KMS-11 (cell line): Measurements from ENCODE around the gene HTR2C.

Experiments used
- H2AFZ ChIP-seq: fragments of 200-600 bp; sonication (generic); 2 replicates; pipeline ENCODE4 v1.6.1; 2016; ENCODE audit warnings: antibody characterized with exemption, mixed run types, low read depth
- H3K27ac ChIP-seq: fragments of 200-600 bp; sonication (generic); 2 replicates; pipeline ENCODE4 v1.6.1; 2016; ENCODE audit warnings: mild to moderate bottlenecking, mixed run types
- H3K27me3 ChIP-seq: fragments of 200-600 bp; sonication (generic); 2 replicates; pipeline ENCODE4 v1.6.1; 2017; ENCODE audit warnings: mild to moderate bottlenecking, low read depth, mixed run types, moderate library complexity; ENCODE audit not compliant: insufficient read depth
- H3K36me3 ChIP-seq: fragments of 200-600 bp; sonication (generic); 2 replicates; pipeline ENCODE4 v1.6.1; 2017; ENCODE audit warnings: mild to moderate bottlenecking, mixed run types; ENCODE audit not compliant: insufficient read depth
- H3K4me1 ChIP-seq: fragments of 200-600 bp; sonication (generic); 2 replicates; pipeline ENCODE4 v1.6.1; 2016; ENCODE audit warnings: mild to moderate bottlenecking, low read depth, mixed run types; ENCODE audit not compliant: poor library complexity, severe bottlenecking
- H3K4me2 ChIP-seq: fragments of 200-600 bp; sonication (generic); 2 replicates; pipeline ENCODE4 v1.7.0; 2016; ENCODE audit warnings: mild to moderate bottlenecking, mixed run types
- H3K4me3 ChIP-seq: fragments of 200-600 bp; sonication (generic); IDR thresholded peaks from 2 replicates; pipeline ENCODE4 v1.6.1; 2017; ENCODE audit warnings: low read depth, low read length, mixed read lengths; ENCODE audit not compliant: insufficient read depth
- H3K79me2 ChIP-seq: fragments of 200-600 bp; sonication (generic); 2 replicates; pipeline ENCODE4 v1.6.1; 2016; ENCODE audit warnings: low read depth, mixed run types; ENCODE audit not compliant: insufficient read depth
- H3K9ac ChIP-seq: fragments of 200-600 bp; sonication (generic); 2 replicates; pipeline ENCODE4 v1.6.1; 2016; ENCODE audit warnings: mild to moderate bottlenecking, mixed run types
- H4K20me1 ChIP-seq: fragments of 200-600 bp; sonication (generic); 2 replicates; pipeline ENCODE4 v1.6.1; 2016; ENCODE audit warnings: mild to moderate bottlenecking, mixed run types; ENCODE audit not compliant: insufficient read depth
- TF ChIP-seq, protein P1 (sequence below): fragments of 200-600 bp; sonication (generic); conservative IDR thresholded peaks from 2 replicates; pipeline ENCODE4 v1.6.1; 2017; ENCODE audit warnings: low read depth, mild to moderate bottlenecking, antibody characterized with exemption, low read length, moderate library complexity, mixed read lengths

The HTR2C gene

DNA sequence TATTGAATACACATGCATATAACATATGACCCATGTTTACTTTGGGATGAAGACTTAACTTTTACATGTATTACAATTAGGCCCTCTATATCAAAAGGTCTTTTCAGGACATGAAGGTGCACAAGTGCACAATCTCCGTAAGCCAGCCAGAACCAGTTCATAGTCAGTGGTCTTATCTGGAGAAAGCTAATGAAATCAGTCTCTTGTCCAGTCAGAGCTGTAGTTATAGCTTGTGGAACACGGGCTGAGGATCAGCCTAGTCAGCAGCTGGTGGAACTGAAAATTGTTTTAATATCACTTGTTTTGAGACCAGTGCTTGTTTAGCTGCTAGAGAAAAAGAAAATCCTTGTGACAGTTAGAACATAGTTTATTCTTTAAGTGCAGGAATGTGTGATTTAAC, 235.6 kb downstream of the HTR2C start:
- no peaks in the 10 kb centered on the region for H4K20me1 ChIP-seq
- TF ChIP-seq, protein P1, sequence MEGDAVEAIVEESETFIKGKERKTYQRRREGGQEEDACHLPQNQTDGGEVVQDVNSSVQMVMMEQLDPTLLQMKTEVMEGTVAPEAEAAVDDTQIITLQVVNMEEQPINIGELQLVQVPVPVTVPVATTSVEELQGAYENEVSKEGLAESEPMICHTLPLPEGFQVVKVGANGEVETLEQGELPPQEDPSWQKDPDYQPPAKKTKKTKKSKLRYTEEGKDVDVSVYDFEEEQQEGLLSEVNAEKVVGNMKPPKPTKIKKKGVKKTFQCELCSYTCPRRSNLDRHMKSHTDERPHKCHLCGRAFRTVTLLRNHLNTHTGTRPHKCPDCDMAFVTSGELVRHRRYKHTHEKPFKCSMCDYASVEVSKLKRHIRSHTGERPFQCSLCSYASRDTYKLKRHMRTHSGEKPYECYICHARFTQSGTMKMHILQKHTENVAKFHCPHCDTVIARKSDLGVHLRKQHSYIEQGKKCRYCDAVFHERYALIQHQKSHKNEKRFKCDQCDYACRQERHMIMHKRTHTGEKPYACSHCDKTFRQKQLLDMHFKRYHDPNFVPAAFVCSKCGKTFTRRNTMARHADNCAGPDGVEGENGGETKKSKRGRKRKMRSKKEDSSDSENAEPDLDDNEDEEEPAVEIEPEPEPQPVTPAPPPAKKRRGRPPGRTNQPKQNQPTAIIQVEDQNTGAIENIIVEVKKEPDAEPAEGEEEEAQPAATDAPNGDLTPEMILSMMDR: no peak
- H3K4me3 ChIP-seq: no peak overlapping the region
- H3K9ac ChIP-seq: no peak overlapping the region
- H3K4me1 ChIP-seq: no peaks in the 10 kb centered on the region
- H3K27ac ChIP-seq: no peak overlapping the region
- no peak overlapping the region for H2AFZ ChIP-seq
- no peaks in the 10 kb centered on the region for H3K27me3 ChIP-seq
- no peaks in the 10 kb centered on the region for H3K36me3 ChIP-seq
- no peaks in the 10 kb centered on the region for H3K79me2 ChIP-seq
- H3K4me2 ChIP-seq: no peak overlapping the region

DNA sequence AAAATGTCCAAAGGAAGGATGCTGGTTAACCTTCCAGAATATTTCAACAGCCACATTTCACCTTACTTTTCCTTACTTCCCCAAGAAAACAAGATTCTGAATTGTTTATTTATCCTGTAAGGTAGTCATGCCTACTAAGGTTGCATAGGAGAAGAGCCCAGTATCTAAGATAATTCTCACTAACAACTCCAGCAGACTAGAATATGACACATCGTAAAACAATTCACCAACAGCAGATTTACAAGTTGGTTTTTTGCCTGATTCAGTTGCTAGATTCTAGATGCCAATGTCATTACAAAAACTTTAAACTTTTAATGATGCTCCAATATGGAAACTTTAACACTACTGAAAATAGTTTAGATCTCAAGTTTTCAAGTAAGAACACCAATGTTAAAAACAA, 257.2 kb downstream of the HTR2C start:
- Histone ChIP-seq H3K9ac (no peak overlapping the region), H4K20me1 (no peaks in the 10 kb centered on the region), H3K36me3 (no peaks in the 10 kb centered on the region), H2AFZ (no peak overlapping the region), H3K4me2 (no peak overlapping the region), H3K4me1 (no peaks in the 10 kb centered on the region), H3K4me3 (no peak overlapping the region), H3K79me2 (no peaks in the 10 kb centered on the region), H3K27me3 (no peaks in the 10 kb centered on the region), H3K27ac (no peak overlapping the region)
- TF ChIP-seq, protein P1: no peak

DNA sequence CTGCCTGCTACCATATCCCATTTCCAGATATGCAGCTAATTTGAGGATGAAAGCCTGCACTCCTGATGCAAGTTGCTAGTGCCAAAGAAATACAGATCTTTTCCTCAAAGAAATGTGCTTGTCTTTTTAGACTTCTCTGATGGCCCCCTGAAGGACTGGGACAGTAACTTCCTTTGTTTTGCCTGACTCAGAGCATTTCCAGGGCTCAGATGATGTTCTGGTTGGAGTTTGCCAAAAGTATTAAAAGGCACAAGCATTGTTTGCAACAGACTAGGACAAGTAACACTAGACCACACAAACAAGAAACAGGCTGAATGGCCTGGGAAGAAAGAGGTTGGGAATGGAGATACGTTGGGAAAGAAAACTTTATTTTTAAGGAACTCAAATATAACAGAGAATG, 258.3 kb downstream of the HTR2C start:
- Histone ChIP-seq H2AFZ (no peak overlapping the region), H3K36me3 (no peaks in the 10 kb centered on the region), H3K4me2 (no peak overlapping the region), H3K79me2 (no peaks in the 10 kb centered on the region), H3K27me3 (no peaks in the 10 kb centered on the region), H3K4me1 (no peaks in the 10 kb centered on the region), H3K4me3 (no peak overlapping the region), H3K9ac (no peak overlapping the region), H3K27ac (no peak overlapping the region), H4K20me1 (no peaks in the 10 kb centered on the region)
- TF ChIP-seq, protein P1: no peak

DNA sequence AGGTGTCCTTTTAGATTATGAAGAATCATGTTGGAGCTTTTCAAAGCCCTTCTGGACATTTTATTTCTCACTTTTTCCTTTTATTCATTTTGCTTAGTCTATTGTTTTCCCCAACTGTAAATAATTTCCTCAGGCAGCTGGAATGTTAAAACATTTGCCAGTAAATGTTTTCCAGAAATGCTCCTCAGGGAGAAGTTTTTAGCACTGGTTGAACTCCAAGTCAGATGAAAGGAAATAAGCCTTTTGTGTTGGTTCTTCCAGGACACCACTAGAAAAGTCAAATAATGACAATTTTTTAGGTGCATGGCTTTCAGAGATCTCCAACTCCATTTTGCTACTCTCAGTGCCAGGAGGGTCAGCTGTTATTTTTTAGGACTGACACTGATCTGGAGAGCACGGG, 305.6 kb downstream of the HTR2C start:
- no peaks in the 10 kb centered on the region for H3K36me3 ChIP-seq
- no peak overlapping the region for H3K4me2 ChIP-seq
- H3K27ac ChIP-seq: no peak overlapping the region
- no peaks in the 10 kb centered on the region for H3K4me1 ChIP-seq
- H3K9ac ChIP-seq: no peak overlapping the region
- no peaks in the 10 kb centered on the region for H4K20me1 ChIP-seq
- no peak overlapping the region for H2AFZ ChIP-seq
- H3K27me3 ChIP-seq: no peaks in the 10 kb centered on the region
- TF ChIP-seq, protein P1: no peak
- no peak overlapping the region for H3K4me3 ChIP-seq
- H3K79me2 ChIP-seq: no peaks in the 10 kb centered on the region

DNA sequence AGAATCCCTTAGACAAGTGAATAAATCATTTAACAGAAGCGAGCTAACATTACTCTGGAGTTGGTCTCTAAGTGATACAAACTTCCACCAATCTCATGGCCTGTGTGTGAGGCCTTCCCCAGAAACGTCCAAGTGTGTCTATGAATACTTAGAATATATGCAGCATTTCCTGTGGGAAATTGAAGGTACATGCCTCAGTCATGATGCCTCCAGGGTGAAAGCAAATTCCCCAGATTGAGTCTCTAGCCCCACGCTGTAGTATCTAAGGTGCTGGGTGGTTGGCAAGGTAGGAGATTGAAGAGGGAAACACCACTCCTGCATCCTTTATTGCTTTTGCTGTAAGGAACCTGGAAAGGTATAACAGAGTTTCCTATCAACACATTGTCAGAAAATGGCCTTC, 319.7 kb downstream of the HTR2C start:
- Histone ChIP-seq H3K36me3 (no peaks in the 10 kb centered on the region), H3K9ac (no peak overlapping the region), H2AFZ (no peak overlapping the region), H4K20me1 (no peaks in the 10 kb centered on the region), H3K4me1 (peaks cover 4% of the 10 kb centered on the region), H3K27ac (no peak overlapping the region), H3K4me3 (no peak overlapping the region), H3K27me3 (no peaks in the 10 kb centered on the region), H3K79me2 (no peaks in the 10 kb centered on the region), H3K4me2 (no peak overlapping the region)
- TF ChIP-seq, protein P1: no peak
